Measurements from ENCODE around the gene CPNE4. TPM values are rescaled to one million over a fixed set of nuclear protein-coding genes. Genes with fewer than 3 reads are reported as not detected.

Gene CPNE4
- total RNA-seq, 1 experiment from 2014 or later = 0.41 TPM

DNA sequence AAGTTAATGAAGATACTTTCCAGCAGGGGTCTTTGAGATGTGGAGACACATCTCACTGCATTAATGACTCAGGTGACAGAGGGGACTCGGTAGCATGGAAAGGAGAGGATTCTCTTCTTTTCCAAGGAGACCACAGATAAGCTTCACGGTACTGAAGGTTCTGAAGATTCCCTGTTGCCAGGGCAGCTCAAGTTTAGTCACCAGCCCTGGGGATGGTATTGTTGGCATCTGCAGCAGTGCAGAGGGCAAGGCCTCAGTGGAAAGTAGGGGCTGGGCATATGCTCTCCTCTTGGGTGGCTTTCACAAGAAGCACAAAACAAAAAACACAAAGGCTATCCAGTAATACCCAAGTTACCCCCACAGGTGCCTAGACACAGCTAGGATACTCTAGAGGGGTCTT is 494.0 kb downstream of the CPNE4 start:
- H3K27me3 Mint-ChIP-seq (ENCODE audit: insufficient read depth, unreplicated experiment) = peaks cover 3% of the 10 kb centered on the region
- ChIA-PET CTCF (no interaction called here), POLR2A (no interaction called here)
- no peak for TF ChIP-seq CTCF (IDR thresholded peaks at IDR 0.05; ENCODE audit: insufficient read depth in 1 of 2, low read depth in 1 of 2, low read length in 1 of 2, severe bottlenecking in 1 of 2, unreplicated experiment in 1 of 2)
- BruUV-seq (replicated peaks) = no TSS peak
- no peaks in the 10 kb centered on the region for H3K36me3 Mint-ChIP-seq (ENCODE audit: insufficient read depth, unreplicated experiment)
- no peak overlapping the region for H3K4me3 Mint-ChIP-seq (ENCODE audit: unreplicated experiment)
- H3K4me1 Mint-ChIP-seq (ENCODE audit: low read depth, unreplicated experiment) = no peaks in the 10 kb centered on the region
- Histone ChIP-seq H3K27me3 (replicated peaks; ENCODE audit: control insufficient read depth, insufficient read depth, low read length) (no peaks in the 10 kb centered on the region; the same call in 1 of the 2 replicates), H3K4me1 (no peaks in the 10 kb centered on the region), H3K4me3 (ENCODE audit: low read depth, low read length) (no peak overlapping the region), H3K9me3 (no peaks in the 10 kb centered on the region), H3K36me3 (ENCODE audit: control insufficient read depth, insufficient read depth, low read length) (no peaks in the 10 kb centered on the region)
- no peaks in the 10 kb centered on the region for H3K9me3 Mint-ChIP-seq (ENCODE audit: unreplicated experiment)
- no peak for DNase-seq
- no peak overlapping the region for H3K27ac Mint-ChIP-seq (ENCODE audit: unreplicated experiment)
- intact Hi-C loops (cut with micrococcal nuclease; ENCODE audit: unreplicated experiment) = no loop called here

DNA sequence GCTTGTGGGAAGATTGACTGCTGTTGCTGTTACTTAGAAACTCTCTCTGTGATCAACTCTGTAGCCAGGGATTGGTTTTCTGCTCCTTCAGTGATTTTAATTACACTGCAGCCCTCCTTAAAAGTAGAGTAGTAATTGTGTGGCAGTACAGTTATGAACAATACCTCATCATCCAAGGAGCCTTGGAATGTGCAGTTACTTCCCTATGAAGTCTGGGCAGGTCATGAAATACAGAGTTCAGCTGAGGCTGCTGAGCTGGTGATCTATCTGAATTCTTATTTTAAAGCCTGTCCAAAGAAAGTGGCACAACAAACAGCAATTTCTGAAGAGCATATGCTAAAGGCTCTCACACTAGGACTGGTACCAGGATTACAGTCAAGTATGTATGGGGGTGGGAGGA is 494.7 kb downstream of the CPNE4 start:
- Histone ChIP-seq H3K27me3 (replicated peaks; ENCODE audit: control insufficient read depth, insufficient read depth, low read length) (no peaks in the 10 kb centered on the region; the same call in 1 of the 2 replicates), H3K36me3 (ENCODE audit: control insufficient read depth, insufficient read depth, low read length) (no peaks in the 10 kb centered on the region), H3K4me3 (ENCODE audit: low read depth, low read length) (no peak overlapping the region), H3K4me1 (no peaks in the 10 kb centered on the region), H3K9me3 (no peaks in the 10 kb centered on the region)
- intact Hi-C loops (cut with micrococcal nuclease; ENCODE audit: unreplicated experiment) = no loop called here
- H3K36me3 Mint-ChIP-seq (ENCODE audit: insufficient read depth, unreplicated experiment) = no peaks in the 10 kb centered on the region
- TF ChIP-seq CTCF (IDR thresholded peaks at IDR 0.05; ENCODE audit: insufficient read depth in 1 of 2, low read depth in 1 of 2, low read length in 1 of 2, severe bottlenecking in 1 of 2, unreplicated experiment in 1 of 2) = no peak
- no peak overlapping the region for H3K4me3 Mint-ChIP-seq (ENCODE audit: unreplicated experiment)
- H3K27me3 Mint-ChIP-seq (ENCODE audit: insufficient read depth, unreplicated experiment) = peaks cover 3% of the 10 kb centered on the region
- H3K27ac Mint-ChIP-seq (ENCODE audit: unreplicated experiment) = no peak overlapping the region
- no peak for DNase-seq
- H3K4me1 Mint-ChIP-seq (ENCODE audit: low read depth, unreplicated experiment) = no peaks in the 10 kb centered on the region
- CTCF ChIA-PET = no interaction called here
- H3K9me3 Mint-ChIP-seq (ENCODE audit: unreplicated experiment) = no peaks in the 10 kb centered on the region
- BruUV-seq (replicated peaks) = no TSS peak
- POLR2A ChIA-PET = no interaction called here

DNA sequence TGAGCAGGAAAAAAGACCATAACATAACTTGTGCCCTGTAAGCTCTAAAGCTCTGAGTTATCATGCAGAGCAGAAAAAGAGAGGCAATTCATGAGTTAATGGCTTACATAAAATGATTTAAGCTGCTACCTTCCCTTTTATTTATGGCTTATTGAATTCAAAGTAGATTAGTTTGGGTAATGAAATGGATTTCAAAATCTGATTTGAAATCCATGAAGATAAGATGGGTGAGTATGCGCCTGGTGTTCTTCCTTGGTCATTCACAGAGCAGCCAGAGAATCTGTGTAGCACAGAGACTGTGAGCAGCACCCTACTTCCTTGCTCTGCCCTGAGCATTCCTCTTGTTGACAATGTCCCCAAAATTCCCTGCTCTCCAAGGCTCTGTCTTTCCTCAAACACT is 495.8 kb downstream of the CPNE4 start:
- CTCF ChIA-PET = no interaction called here

More for the DNA sequence above, 495.8 kb downstream of the CPNE4 start:
- Mint-ChIP-seq H3K9me3 (ENCODE audit: unreplicated experiment) (no peaks in the 10 kb centered on the region), H3K4me1 (ENCODE audit: low read depth, unreplicated experiment) (no peaks in the 10 kb centered on the region), H3K27me3 (ENCODE audit: insufficient read depth, unreplicated experiment) (peaks cover 3% of the 10 kb centered on the region), H3K36me3 (ENCODE audit: insufficient read depth, unreplicated experiment) (no peaks in the 10 kb centered on the region), H3K4me3 (ENCODE audit: unreplicated experiment) (no peak overlapping the region), H3K27ac (ENCODE audit: unreplicated experiment) (no peak overlapping the region)
- no peaks in the 10 kb centered on the region for H3K36me3 ChIP-seq (ENCODE audit: control insufficient read depth, insufficient read depth, low read length)
- no peak for DNase-seq
- intact Hi-C loops (cut with micrococcal nuclease; ENCODE audit: unreplicated experiment) = no loop called here
- H3K4me1 ChIP-seq = no peaks in the 10 kb centered on the region
- no peaks in the 10 kb centered on the region; the same call in 1 of the 2 replicates for H3K27me3 ChIP-seq (replicated peaks; ENCODE audit: control insufficient read depth, insufficient read depth, low read length)
- no TSS peak for BruUV-seq (replicated peaks)
- no peak for TF ChIP-seq CTCF (IDR thresholded peaks at IDR 0.05; ENCODE audit: insufficient read depth in 1 of 2, low read depth in 1 of 2, low read length in 1 of 2, severe bottlenecking in 1 of 2, unreplicated experiment in 1 of 2)
- no peaks in the 10 kb centered on the region for H3K9me3 ChIP-seq
- H3K4me3 ChIP-seq (ENCODE audit: low read depth, low read length) = no peak overlapping the region
- POLR2A ChIA-PET = no interaction called here
